ENCODE data around the gene ZMYM3. TPM values are rescaled to one million over a fixed set of nuclear protein-coding genes. Genes with fewer than 3 reads are reported as not detected.

Gene ZMYM3
- total and polyA plus RNA-seq, 4 experiments from 2014 or later = 5.8 to 28.2 (median 17.0) TPM

- Histone ChIP-seq H3K4me3 (ENCODE audit: low read length in 2 of 2) (no peak within 1 kb of the TSS), H3K9me3 (ENCODE audit: control insufficient read depth in 1 of 2, low read length in 2 of 2) (no peaks in the 10 kb centered on the region), H3K27me3 (ENCODE audit: insufficient read depth, low read length) (no peaks in the 10 kb centered on the region), H3K4me1 (ENCODE audit: insufficient read depth, low read length) (no peaks in the 10 kb centered on the region), H3K27ac (ENCODE audit: low read depth, low read length) (no peak within 1 kb of the TSS), H3K36me3 (ENCODE audit: insufficient read depth, low read length) (no peaks in the 10 kb centered on the region)
- intact Hi-C loops (cut with micrococcal nuclease) = no loop called here
- Mint-ChIP-seq H3K27me3 (peaks cover 0 to 2% of the 10 kb centered on the region in 2 donors), H3K4me1 (no peaks in the 10 kb centered on the region), H3K9me3 (no peaks in the 10 kb centered on the region), H3K4me3 (no peak within 1 kb of the TSS), H3K27ac (no peak within 1 kb of the TSS), H3K36me3 (no peaks in the 10 kb centered on the region)
- ChIA-PET CTCF (ENCODE audit: partially characterized antibody) (no interaction called here), POLR2A (ENCODE audit: partially characterized antibody) (no interaction called here)
- no peak for DNase-seq
These were observed 31.0 kb downstream of the ZMYM3 start, which contains the start of gene GJB1 for GRCh38 chrX:71222929-71223328. Gene GJB1, plus strand, starts transcription at chrX:71223224. Its CDS starts 484 bp downstream, at chrX:71223708.

- no peak overlapping the region for H3K27ac Mint-ChIP-seq
- Histone ChIP-seq H3K27me3 (ENCODE audit: insufficient read depth, low read length) (no peaks in the 10 kb centered on the region), H3K27ac (ENCODE audit: low read depth, low read length) (no peak overlapping the region), H3K9me3 (ENCODE audit: control insufficient read depth in 1 of 2, low read length in 2 of 2) (no peaks in the 10 kb centered on the region), H3K36me3 (ENCODE audit: insufficient read depth, low read length) (no peaks in the 10 kb centered on the region), H3K4me1 (ENCODE audit: insufficient read depth, low read length) (no peaks in the 10 kb centered on the region), H3K4me3 (ENCODE audit: low read length in 2 of 2) (no peak overlapping the region)
- H3K4me3 Mint-ChIP-seq = no peak overlapping the region
- no peaks in the 10 kb centered on the region for H3K36me3 Mint-ChIP-seq
- no peaks in the 10 kb centered on the region for H3K4me1 Mint-ChIP-seq
- ChIA-PET POLR2A (ENCODE audit: partially characterized antibody) (no interaction called here), CTCF (ENCODE audit: partially characterized antibody) (no interaction called here)
- no peaks in the 10 kb centered on the region for H3K9me3 Mint-ChIP-seq
- peaks cover 0 to 2% of the 10 kb centered on the region in 2 donors for H3K27me3 Mint-ChIP-seq
- DNase-seq = no peak
- intact Hi-C loops (cut with micrococcal nuclease) = no loop called here
These were observed 32.8 kb downstream of the ZMYM3 start for GRCh38 chrX:71221145-71221544.

GRCh38 chrX:71217298-71217697 is 36.6 kb downstream of the ZMYM3 start:
- no peak overlapping the region for H3K27ac ChIP-seq (ENCODE audit: low read depth, low read length)
- peaks cover 0 to 2% of the 10 kb centered on the region in 2 donors for H3K27me3 Mint-ChIP-seq
- no peak overlapping the region for H3K4me3 Mint-ChIP-seq
- no peaks in the 10 kb centered on the region for H3K9me3 ChIP-seq (ENCODE audit: control insufficient read depth in 1 of 2, low read length in 2 of 2)
- no peaks in the 10 kb centered on the region for H3K27me3 ChIP-seq (ENCODE audit: insufficient read depth, low read length)
- H3K36me3 Mint-ChIP-seq = no peaks in the 10 kb centered on the region
- DNase-seq = no peak
- no peaks in the 10 kb centered on the region for H3K9me3 Mint-ChIP-seq
- ChIA-PET CTCF (ENCODE audit: partially characterized antibody) (no interaction called here), POLR2A (ENCODE audit: partially characterized antibody) (no interaction called here)
- no peaks in the 10 kb centered on the region for H3K36me3 ChIP-seq (ENCODE audit: insufficient read depth, low read length)
- no peaks in the 10 kb centered on the region for H3K4me1 Mint-ChIP-seq
- H3K4me3 ChIP-seq (ENCODE audit: low read length in 2 of 2) = no peak overlapping the region
- no peaks in the 10 kb centered on the region for H3K4me1 ChIP-seq (ENCODE audit: insufficient read depth, low read length)
- H3K27ac Mint-ChIP-seq = no peak overlapping the region
- intact Hi-C loops (cut with micrococcal nuclease) = no loop called here

GRCh38 chrX:71216485-71216884 is 37.5 kb downstream of the ZMYM3 start:
- POLR2A ChIA-PET (ENCODE audit: partially characterized antibody) = no interaction called here
- Mint-ChIP-seq H3K4me1 (no peaks in the 10 kb centered on the region), H3K9me3 (no peaks in the 10 kb centered on the region), H3K27me3 (peaks cover 0 to 2% of the 10 kb centered on the region in 2 donors), H3K4me3 (no peak overlapping the region), H3K27ac (no peak overlapping the region), H3K36me3 (no peaks in the 10 kb centered on the region)
- H3K9me3 ChIP-seq (ENCODE audit: control insufficient read depth in 1 of 2, low read length in 2 of 2) = no peaks in the 10 kb centered on the region
- intact Hi-C loops (cut with micrococcal nuclease) = no loop called here
- H3K27ac ChIP-seq (ENCODE audit: low read depth, low read length) = no peak overlapping the region
- H3K27me3 ChIP-seq (ENCODE audit: insufficient read depth, low read length) = no peaks in the 10 kb centered on the region
- no peak for DNase-seq
- CTCF ChIA-PET (ENCODE audit: partially characterized antibody) = no interaction called here
- H3K36me3 ChIP-seq (ENCODE audit: insufficient read depth, low read length) = no peaks in the 10 kb centered on the region
- H3K4me1 ChIP-seq (ENCODE audit: insufficient read depth, low read length) = no peaks in the 10 kb centered on the region
- H3K4me3 ChIP-seq (ENCODE audit: low read length in 2 of 2) = no peak overlapping the region

GRCh38 chrX:71215338-71215912 is 38.5 kb downstream of the ZMYM3 start:
- Mint-ChIP-seq H3K4me1 (no peaks in the 10 kb centered on the region), H3K4me3 (no peak overlapping the region), H3K27me3 (peaks cover 0 to 2% of the 10 kb centered on the region in 2 donors), H3K27ac (no peak overlapping the region), H3K9me3 (no peaks in the 10 kb centered on the region), H3K36me3 (no peaks in the 10 kb centered on the region)
- ChIA-PET POLR2A (ENCODE audit: partially characterized antibody) (no interaction called here), CTCF (ENCODE audit: partially characterized antibody) (no interaction called here)
- H3K36me3 ChIP-seq (ENCODE audit: insufficient read depth, low read length) = no peaks in the 10 kb centered on the region
- DNase-seq = no peak
- intact Hi-C loops (cut with micrococcal nuclease) = no loop called here
- H3K4me1 ChIP-seq (ENCODE audit: insufficient read depth, low read length) = no peaks in the 10 kb centered on the region
- H3K27ac ChIP-seq (ENCODE audit: low read depth, low read length) = no peak overlapping the region
- H3K9me3 ChIP-seq (ENCODE audit: control insufficient read depth in 1 of 2, low read length in 2 of 2) = no peaks in the 10 kb centered on the region
- H3K27me3 ChIP-seq (ENCODE audit: insufficient read depth, low read length) = no peaks in the 10 kb centered on the region
- H3K4me3 ChIP-seq (ENCODE audit: low read length in 2 of 2) = no peak overlapping the region

GRCh38 chrX:71214604-71215337 is 39.2 kb downstream of the ZMYM3 start:
- DNase-seq = no peak
- no peaks in the 10 kb centered on the region for H3K27me3 ChIP-seq (ENCODE audit: insufficient read depth, low read length)
- no peaks in the 10 kb centered on the region for H3K9me3 ChIP-seq (ENCODE audit: control insufficient read depth in 1 of 2, low read length in 2 of 2)
- CTCF ChIA-PET (ENCODE audit: partially characterized antibody) = no interaction called here
- Mint-ChIP-seq H3K27me3 (peaks cover 0 to 2% of the 10 kb centered on the region in 2 donors), H3K9me3 (no peaks in the 10 kb centered on the region), H3K36me3 (no peaks in the 10 kb centered on the region), H3K4me3 (no peak overlapping the region), H3K27ac (peak overlapping the region in 2 of 7 donors; percentile 4 to 65), H3K4me1 (no peaks in the 10 kb centered on the region)
- no peak overlapping the region for H3K27ac ChIP-seq (ENCODE audit: low read depth, low read length)
- POLR2A ChIA-PET (ENCODE audit: partially characterized antibody) = no interaction called here
- intact Hi-C loops (cut with micrococcal nuclease) = no loop called here
- no peaks in the 10 kb centered on the region for H3K36me3 ChIP-seq (ENCODE audit: insufficient read depth, low read length)
- H3K4me1 ChIP-seq (ENCODE audit: insufficient read depth, low read length) = no peaks in the 10 kb centered on the region
- no peak overlapping the region for H3K4me3 ChIP-seq (ENCODE audit: low read length in 2 of 2)

- peak overlapping the region in 1 of 7 donors; percentile 8 for H3K27ac Mint-ChIP-seq
- Histone ChIP-seq H3K27ac (ENCODE audit: low read depth, low read length) (no peak overlapping the region), H3K4me3 (ENCODE audit: low read length in 2 of 2) (no peak overlapping the region), H3K4me1 (ENCODE audit: insufficient read depth, low read length) (no peaks in the 10 kb centered on the region), H3K27me3 (ENCODE audit: insufficient read depth, low read length) (no peaks in the 10 kb centered on the region), H3K9me3 (ENCODE audit: control insufficient read depth in 1 of 2, low read length in 2 of 2) (no peaks in the 10 kb centered on the region), H3K36me3 (ENCODE audit: insufficient read depth, low read length) (no peaks in the 10 kb centered on the region)
- H3K36me3 Mint-ChIP-seq = no peaks in the 10 kb centered on the region
- H3K9me3 Mint-ChIP-seq = no peaks in the 10 kb centered on the region
- H3K4me3 Mint-ChIP-seq = no peak overlapping the region
- intact Hi-C loops (cut with micrococcal nuclease) = no loop called here
- ChIA-PET CTCF (ENCODE audit: partially characterized antibody) (no interaction called here), POLR2A (ENCODE audit: partially characterized antibody) (no interaction called here)
- peaks cover 0 to 2% of the 10 kb centered on the region in 2 donors for H3K27me3 Mint-ChIP-seq
- H3K4me1 Mint-ChIP-seq = no peaks in the 10 kb centered on the region
- DNase-seq = no peak
These were observed 39.8 kb downstream of the ZMYM3 start for GRCh38 chrX:71214152-71214551.
